T-helper 17 cell (primary cell): ENCODE results near the gene NR5A1. TPM values are rescaled to one million over a fixed set of nuclear protein-coding genes. Genes with fewer than 3 reads are reported as not detected.

Source experiments
- ATAC-seq: fragments of 150-1000 bp; cut with Tn5 transposase; 2 replicates; pipeline ENCODE4 v1.10.0; 2021; ENCODE audit warnings: mild to moderate bottlenecking, moderate library complexity
- DNase-seq, 3 donors: peaks; one replicate each; pipeline versions ENCODE4 v3.0.0 to v3.0.0-alpha.2; 2020 to 2021
- H3K9me3 ChIP-seq: one replicate; pipeline ENCODE4 v1.7.0; 2013; ENCODE audit warnings: low read length, mild to moderate bottlenecking; ENCODE audit not compliant: control insufficient read depth, poor library complexity, severe bottlenecking
- H3K27ac Mint-ChIP-seq: one replicate; pipeline ENCODE4 v1.8.0; 2022; ENCODE audit warnings: mild to moderate bottlenecking, moderate library complexity, mixed read lengths
- H3K27me3 Mint-ChIP-seq: one replicate; pipeline ENCODE4 v1.8.0; 2022; ENCODE audit warnings: mixed read lengths
- H3K36me3 Mint-ChIP-seq: one replicate; pipeline ENCODE4 v1.8.0; 2022; ENCODE audit warnings: low read depth, mixed read lengths
- H3K4me1 Mint-ChIP-seq: one replicate; pipeline ENCODE4 v1.8.0; 2022; ENCODE audit warnings: mild to moderate bottlenecking, mixed read lengths
- H3K4me3 Mint-ChIP-seq: one replicate; pipeline ENCODE4 v1.8.0; 2022; ENCODE audit warnings: mild to moderate bottlenecking, moderate library complexity, mixed read lengths
- total RNA-seq, 4 donors: library from RNA in 2 of 4; stranded (reverse) in 2 of 4; gene quantifications; one replicate each; pipeline ENCODE4 v1.2.3 and lab custom pipeline; 2022 to 2026

Gene NR5A1
- total RNA-seq, 2 donors from 2014 or later = not detected

DNA sequence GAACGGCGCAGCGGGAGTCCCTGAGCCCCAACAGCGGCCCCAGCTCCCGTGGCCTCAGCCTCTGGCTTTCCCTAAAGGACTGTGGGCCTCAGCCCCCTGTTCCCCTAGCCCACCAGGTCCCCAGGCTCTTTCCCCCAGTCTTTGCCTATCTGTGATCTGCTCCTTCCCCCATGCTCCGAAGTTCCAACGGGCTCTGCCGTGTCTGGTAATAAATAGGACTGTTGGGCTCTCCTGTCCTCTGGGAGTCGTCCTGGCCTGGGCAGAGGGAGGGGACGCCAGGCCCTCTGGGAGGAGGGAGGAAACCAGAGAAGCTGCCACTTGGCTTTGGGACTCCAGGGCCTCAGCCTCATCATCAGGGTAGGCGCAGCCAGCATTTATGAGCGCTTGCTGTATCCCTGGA, 28.8 kb downstream of the NR5A1 start:
- Mint-ChIP-seq H3K4me1 (peaks cover 2% of the 10 kb centered on the region), H3K36me3 (no peaks in the 10 kb centered on the region)

DNA sequence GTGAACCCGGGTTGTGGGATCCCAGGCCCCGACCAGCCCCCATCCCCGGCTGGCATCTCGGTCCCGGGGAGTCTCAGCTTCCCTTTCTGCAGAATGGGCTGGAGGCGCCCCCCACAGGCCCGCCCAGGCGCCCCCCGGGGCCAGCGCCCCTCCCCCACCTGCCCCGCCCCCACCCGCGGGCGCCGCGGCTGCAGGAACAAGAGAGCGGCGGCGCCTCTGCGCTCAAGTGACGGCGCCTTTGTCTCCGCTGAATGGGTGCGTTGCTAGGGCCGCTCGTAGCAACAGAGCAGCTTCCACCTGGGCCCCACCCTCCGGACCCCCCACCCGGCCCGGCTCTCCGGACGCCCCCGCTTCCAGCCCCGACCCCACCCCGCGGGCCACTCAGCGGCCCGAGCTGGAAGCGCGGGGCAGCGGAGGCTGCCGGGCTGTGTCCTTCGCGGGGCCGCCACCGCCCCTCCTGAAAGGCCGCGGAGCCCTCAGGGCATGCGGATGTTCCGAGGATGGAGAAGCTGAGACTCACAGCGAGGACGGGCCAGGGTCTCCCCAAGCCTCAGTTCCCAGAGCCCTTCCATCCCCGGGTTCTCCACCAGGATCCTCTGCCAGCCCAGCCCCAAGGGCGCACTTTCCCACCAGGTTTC, 29.4 kb downstream of the NR5A1 start:
- Mint-ChIP-seq H3K4me1 (peaks cover 4% of the 10 kb centered on the region), H3K27ac (no peak overlapping the region)
- ATAC-seq = no peak

More for the DNA sequence above, 28.8 kb downstream of the NR5A1 start:
- DNase-seq (no peak), ATAC-seq (no peak)
- H3K9me3 ChIP-seq = no peaks in the 10 kb centered on the region
- Mint-ChIP-seq H3K4me3 (no peak overlapping the region), H3K27me3 (peaks cover 29% of the 10 kb centered on the region), H3K27ac (no peak overlapping the region)

DNA sequence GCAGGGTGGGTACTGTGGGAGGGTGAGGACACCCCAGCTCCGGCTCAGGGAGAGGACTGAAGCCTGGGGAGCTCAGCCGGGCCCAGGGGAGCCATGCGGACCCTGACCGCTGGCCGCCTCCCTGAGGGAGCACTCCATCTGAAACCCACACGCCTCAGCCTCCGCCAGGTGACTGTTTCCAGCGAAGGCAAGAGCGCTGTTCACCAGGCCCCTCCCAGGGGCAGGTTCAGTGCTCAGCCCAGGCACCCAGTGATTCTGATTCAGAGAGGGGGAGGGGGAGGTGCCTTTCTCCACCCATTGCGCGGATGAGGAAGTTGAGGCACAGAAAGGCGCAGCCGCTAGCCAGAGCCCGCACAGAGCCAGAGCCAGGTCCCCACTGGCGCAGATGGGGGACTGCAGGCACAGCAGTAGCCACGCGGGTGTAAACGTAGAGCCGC, 30.0 kb downstream of the NR5A1 start:
- no peak for DNase-seq
- no peaks in the 10 kb centered on the region for H3K9me3 ChIP-seq
- peaks cover 1% of the 10 kb centered on the region for H3K36me3 Mint-ChIP-seq
- no peak overlapping the region for H3K4me3 Mint-ChIP-seq
- H3K4me1 Mint-ChIP-seq = peaks cover 4% of the 10 kb centered on the region
- H3K27ac Mint-ChIP-seq = no peak overlapping the region
- no peak for ATAC-seq
- H3K27me3 Mint-ChIP-seq = peaks cover 41% of the 10 kb centered on the region

More for the DNA sequence above, 29.4 kb downstream of the NR5A1 start:
- DNase-seq = no peak
- Mint-ChIP-seq H3K27me3 (peaks cover 35% of the 10 kb centered on the region), H3K4me3 (no peak overlapping the region), H3K36me3 (no peaks in the 10 kb centered on the region)
- H3K9me3 ChIP-seq = no peaks in the 10 kb centered on the region

DNA sequence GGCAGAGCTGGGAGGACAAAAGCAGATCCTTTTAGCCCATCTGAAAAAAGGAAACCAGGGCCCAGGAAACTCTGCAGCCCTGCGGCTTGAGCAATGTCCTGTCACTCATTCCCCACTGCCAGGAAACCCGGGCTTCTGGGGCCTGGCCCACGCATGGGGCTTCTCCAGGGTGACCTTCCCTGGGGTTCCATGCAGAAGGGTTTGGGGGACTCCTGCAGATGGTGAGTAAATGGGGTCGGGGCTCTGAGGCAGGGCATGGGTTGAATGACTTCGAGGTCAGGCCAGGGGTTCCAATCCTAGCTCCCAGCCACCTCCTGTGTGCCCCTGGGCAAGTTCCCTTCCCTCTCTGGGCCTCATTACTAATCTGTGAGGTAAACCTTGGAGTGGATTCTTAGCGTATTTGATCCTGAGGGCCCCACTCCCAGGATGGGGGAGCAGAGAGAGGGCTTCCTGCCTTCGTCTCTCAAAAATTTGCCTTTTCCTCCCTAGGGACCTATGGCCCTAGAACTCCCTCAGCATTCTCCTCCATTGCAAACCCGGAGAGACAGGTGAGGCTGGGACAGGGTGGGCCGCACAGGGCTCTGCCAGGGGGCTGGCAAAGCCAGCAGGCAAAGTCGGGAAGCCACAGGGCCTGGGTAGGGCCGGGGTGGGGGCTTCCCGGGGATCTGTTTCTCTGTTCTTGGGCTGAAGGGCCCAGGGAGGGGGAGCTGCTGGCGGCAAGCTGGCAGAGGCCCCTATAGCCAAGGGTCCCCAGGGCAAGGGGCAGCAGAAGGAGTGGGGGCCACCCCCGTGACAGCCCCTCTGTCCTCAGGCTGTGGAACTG, 31.1 kb downstream of the NR5A1 start:
- Mint-ChIP-seq H3K4me1 (peaks cover 4% of the 10 kb centered on the region), H3K27me3 (peaks cover 45% of the 10 kb centered on the region), H3K4me3 (no peak overlapping the region), H3K27ac (no peak overlapping the region), H3K36me3 (peaks cover 4% of the 10 kb centered on the region)
- DNase-seq (no peak), ATAC-seq (no peak)
- no peaks in the 10 kb centered on the region for H3K9me3 ChIP-seq

DNA sequence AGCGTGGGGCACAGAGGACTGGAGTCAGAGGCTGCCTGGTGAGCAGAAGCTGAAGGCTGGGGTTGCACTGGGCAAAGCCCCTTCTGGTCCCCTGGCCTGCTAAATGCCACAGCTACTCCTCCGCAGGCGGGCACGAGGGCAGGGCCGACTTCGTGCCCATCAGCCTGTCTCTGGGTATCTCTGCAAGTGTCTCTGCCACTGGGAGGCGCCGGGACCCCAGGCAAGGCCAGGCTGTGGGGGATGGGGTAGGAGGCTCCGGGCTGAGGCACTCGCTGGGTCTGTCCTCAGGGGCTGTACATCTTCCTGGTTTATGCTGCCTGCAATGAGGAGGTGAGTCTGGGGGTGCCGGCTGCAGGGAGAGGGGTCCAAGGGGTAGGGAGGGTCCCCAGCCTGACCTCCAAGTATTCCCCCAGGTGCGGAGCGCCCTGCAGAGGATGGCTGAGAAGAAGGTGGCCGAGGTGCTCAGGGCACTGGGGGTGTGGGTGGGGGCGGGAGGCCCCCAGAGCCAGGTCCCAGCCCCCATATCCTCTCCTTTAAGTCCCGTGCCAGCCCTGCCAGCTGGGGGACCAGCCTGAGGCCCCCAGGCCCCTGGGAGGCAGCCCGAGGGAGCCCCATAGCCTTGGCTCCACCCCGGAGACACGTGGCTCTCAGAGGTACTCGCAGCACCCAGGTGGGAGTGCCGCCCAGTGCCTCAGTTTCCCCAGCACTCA, 31.9 kb downstream of the NR5A1 start:
- Mint-ChIP-seq H3K4me3 (no peak overlapping the region), H3K36me3 (peaks cover 4% of the 10 kb centered on the region), H3K27ac (no peak overlapping the region), H3K4me1 (peaks cover 4% of the 10 kb centered on the region), H3K27me3 (peaks cover 43% of the 10 kb centered on the region)
- no peak for ATAC-seq
- DNase-seq = no peak
- H3K9me3 ChIP-seq = no peaks in the 10 kb centered on the region

DNA sequence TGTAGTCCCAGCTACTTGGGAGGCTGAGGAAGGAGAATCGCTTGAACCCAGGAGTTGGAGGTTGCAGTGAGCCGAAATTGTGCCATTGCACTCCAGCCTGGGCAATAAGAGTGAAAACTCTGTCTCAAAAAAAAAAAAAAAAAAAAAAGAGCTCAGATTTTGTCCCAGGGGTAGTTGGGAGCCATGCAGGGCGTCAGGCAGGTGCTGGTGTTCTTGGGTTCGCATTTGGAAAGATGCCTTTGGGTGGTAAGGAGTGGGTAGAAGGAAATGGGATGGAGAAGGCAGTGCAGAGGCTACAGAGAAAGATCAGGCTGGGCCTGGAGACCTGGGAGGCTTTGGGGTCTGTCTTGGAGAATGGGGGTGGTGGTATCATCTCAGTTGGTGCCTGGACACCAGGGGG, 33.0 kb downstream of the NR5A1 start:
- no peaks in the 10 kb centered on the region for H3K9me3 ChIP-seq
- Mint-ChIP-seq H3K4me3 (no peak overlapping the region), H3K27me3 (peaks cover 33% of the 10 kb centered on the region), H3K27ac (no peak overlapping the region), H3K36me3 (peaks cover 4% of the 10 kb centered on the region), H3K4me1 (peaks cover 4% of the 10 kb centered on the region)
- DNase-seq = no peak
- no peak for ATAC-seq

DNA sequence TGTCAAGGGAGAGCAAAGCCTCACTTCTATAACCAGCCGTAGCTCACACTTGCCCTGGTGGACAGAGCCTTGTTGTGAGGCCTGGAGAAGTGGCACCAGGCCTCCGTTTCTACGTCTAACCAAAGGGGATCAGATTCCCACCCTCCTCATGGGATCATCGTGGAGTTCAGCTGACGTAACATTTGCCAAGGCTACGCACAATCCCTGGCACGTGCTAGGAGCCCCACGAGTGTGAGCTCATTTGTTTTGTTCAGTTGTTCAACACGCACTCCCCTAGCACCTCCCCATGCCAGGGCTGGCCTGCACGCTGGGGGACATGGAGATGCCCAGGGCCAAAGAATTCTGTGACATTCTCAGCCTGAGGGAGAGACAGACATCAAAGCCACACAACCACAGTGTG, 33.9 kb downstream of the NR5A1 start:
- H3K9me3 ChIP-seq = no peaks in the 10 kb centered on the region
- Mint-ChIP-seq H3K27ac (no peak overlapping the region), H3K4me3 (no peak overlapping the region), H3K27me3 (peaks cover 32% of the 10 kb centered on the region), H3K36me3 (peaks cover 4% of the 10 kb centered on the region), H3K4me1 (peaks cover 3% of the 10 kb centered on the region)
- no peak for ATAC-seq
- DNase-seq = no peak

DNA sequence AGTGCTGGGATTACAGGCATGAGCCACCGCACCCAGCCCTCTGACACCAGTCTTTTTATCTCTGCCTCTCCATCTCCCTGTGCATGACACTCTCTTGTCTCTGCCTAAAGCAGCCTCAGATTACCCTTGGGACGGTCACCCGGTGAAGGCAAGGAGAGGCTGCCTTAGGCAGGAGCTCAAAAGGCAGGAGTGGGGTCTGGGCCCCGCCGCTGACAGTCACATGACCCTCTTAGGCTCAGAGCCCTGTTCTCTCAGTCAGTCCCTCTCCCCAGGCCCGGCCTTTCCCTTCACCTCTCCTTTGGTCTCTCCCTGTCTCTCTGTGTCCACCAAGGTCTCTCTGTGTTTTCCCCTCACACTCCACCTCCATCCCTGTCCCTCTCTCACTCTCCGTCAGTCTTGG, 34.4 kb downstream of the NR5A1 start:
- no peak for ATAC-seq
- peaks cover 2% of the 10 kb centered on the region for H3K4me1 Mint-ChIP-seq
- no peaks in the 10 kb centered on the region for H3K9me3 ChIP-seq
- no peak overlapping the region for H3K4me3 Mint-ChIP-seq
- no peak overlapping the region for H3K27ac Mint-ChIP-seq
- H3K36me3 Mint-ChIP-seq = peaks cover 4% of the 10 kb centered on the region
- DNase-seq = no peak
- peaks cover 32% of the 10 kb centered on the region for H3K27me3 Mint-ChIP-seq

DNA sequence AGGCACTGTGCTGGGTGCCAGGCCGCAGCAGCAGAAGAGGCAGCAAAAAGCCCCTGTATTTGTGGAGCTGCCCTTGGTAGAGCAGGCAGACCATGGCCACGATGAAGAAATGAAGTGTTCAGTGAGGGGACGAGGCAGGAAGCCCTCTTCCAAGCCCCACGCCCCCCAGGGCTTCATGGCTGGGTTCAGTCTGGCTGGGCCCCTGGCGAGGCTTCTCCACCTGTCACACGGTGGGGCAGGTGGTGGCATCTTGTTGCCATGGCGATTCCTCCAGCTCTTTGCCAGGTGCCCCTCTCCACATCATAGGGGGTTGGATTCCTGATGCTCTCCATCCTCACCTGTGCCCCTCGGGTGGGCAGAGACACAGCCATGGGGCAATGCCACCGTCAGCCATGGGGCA, 35.4 kb downstream of the NR5A1 start:
- no peaks in the 10 kb centered on the region for H3K9me3 ChIP-seq
- no peak overlapping the region for H3K27ac Mint-ChIP-seq
- ATAC-seq = no peak
- no peak for DNase-seq
- peaks cover 32% of the 10 kb centered on the region for H3K27me3 Mint-ChIP-seq
- H3K4me1 Mint-ChIP-seq = peaks cover 2% of the 10 kb centered on the region
- H3K4me3 Mint-ChIP-seq = no peak overlapping the region
- peaks cover 4% of the 10 kb centered on the region for H3K36me3 Mint-ChIP-seq

DNA sequence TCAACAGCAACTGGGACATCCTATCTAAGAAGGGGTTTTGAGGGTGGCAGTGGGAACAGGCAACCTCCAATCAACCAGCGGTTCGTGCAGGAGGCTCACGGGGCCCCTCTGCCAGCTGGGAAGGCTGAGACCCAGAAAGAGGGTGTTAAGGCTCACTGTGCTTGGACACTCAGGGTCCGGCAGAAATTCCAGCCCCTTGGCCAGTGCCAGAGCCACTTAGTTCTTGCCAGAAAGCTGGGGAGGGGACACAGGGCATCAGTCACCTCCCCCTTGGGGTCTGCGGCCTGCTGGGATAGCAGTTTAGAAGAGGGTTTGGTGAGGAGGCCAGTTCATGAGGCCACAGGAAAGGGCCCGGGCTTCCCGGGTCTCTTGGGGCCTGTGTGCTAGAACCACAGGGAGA, 36.5 kb downstream of the NR5A1 start:
- H3K27me3 Mint-ChIP-seq = peaks cover 33% of the 10 kb centered on the region
- H3K36me3 Mint-ChIP-seq = peaks cover 4% of the 10 kb centered on the region
- no peak overlapping the region for H3K27ac Mint-ChIP-seq
- H3K9me3 ChIP-seq = no peaks in the 10 kb centered on the region
- DNase-seq (no peak), ATAC-seq (no peak)
- peaks cover 2% of the 10 kb centered on the region for H3K4me1 Mint-ChIP-seq
- H3K4me3 Mint-ChIP-seq = no peak overlapping the region

DNA sequence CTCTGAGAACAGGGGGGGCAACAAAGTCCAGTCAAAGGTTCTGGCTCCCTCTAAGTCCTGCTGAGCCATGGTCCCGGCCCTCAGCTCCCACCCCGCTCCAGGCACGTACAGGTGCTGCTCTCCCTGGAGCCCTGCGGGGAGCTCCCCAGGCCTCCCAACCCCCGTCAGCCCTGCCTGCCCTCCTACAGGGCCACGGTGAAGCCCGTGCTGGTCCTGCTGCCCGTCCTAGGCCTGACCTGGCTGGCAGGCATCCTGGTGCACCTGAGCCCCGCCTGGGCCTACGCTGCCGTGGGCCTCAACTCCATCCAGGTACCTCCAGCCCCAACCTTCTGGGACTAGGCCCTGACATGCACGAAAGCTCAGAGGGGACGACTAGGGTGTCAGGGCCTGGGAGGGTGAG, 36.9 kb downstream of the NR5A1 start:
- Mint-ChIP-seq H3K36me3 (peaks cover 4% of the 10 kb centered on the region), H3K27ac (no peak overlapping the region), H3K4me3 (no peak overlapping the region), H3K4me1 (peaks cover 2% of the 10 kb centered on the region), H3K27me3 (peaks cover 37% of the 10 kb centered on the region)
- no peak for DNase-seq
- no peak for ATAC-seq
- no peaks in the 10 kb centered on the region for H3K9me3 ChIP-seq

DNA sequence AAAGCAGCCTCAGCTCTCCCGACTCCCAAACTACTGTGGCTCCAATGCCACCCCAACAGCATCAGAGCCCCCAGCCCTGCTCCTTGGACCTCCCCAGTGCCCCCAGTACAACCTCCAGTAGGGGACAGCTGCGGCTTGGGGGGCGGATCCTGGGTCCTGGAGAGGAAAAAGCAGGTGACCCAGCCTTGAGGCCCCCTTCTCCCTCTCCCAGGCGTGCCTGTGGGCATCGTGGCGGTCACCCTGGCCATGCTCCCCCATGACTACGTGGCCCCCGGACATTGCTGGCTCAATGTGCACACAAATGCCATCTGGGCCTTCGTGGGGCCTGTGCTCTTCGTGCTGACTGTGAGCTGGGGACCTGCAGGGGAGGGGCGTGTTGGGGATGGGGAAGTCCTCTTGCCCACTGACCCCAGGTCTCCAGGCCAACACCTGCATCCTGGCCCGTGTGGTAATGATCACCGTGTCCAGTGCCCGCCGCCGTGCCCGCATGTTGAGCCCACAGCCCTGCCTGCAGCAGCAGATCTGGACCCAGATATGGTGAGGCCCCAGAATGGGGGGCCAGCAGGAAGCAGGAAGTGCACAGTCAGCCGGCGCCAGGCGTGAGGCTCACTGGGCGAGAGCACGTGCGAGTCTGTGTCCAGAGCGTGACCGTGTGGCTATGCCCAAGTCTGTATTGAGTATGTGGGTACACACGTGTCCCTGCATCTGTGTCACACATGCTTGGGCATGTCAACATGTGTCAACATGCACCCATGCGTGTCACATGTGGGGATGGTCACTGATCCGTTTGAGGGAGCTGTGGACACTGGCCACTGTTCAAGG, 38.0 kb downstream of the NR5A1 start:
- H3K9me3 ChIP-seq = no peaks in the 10 kb centered on the region
- Mint-ChIP-seq H3K27me3 (peaks cover 39% of the 10 kb centered on the region), H3K36me3 (peaks cover 4% of the 10 kb centered on the region), H3K27ac (no peak overlapping the region), H3K4me1 (peaks cover 2% of the 10 kb centered on the region), H3K4me3 (no peak overlapping the region)
- ATAC-seq (no peak), DNase-seq (no peak)
